ENCODE data around the gene FERMT3. TPM values are rescaled to one million over a fixed set of nuclear protein-coding genes. Genes with fewer than 3 reads are reported as not detected.
A peak's percentile ranks its signal among the peaks of the same experiment; 100 is the strongest.

The FERMT3 gene
- total and polyA plus RNA-seq, 9 donors = 2.2 to 19.7 (median 6.4) TPM

- 0 to 1% (median 0%) methylated on average over 15 to 58 of the region's 58 CpGs for WGBS, 3 donors
- peaks cover 9% of the 10 kb centered on the region for H3K4me1 ChIP-seq (ENCODE audit: insufficient read depth)
- H3K9me3 ChIP-seq = no peaks in the 10 kb centered on the region
- H3K36me3 ChIP-seq = no peaks in the 10 kb centered on the region
- peak overlapping the region; percentile 79 for H3K4me3 ChIP-seq
- peak overlapping the region; percentile 69 to 90 for H3K27ac ChIP-seq
- intact Hi-C loops (cut with DNase I) = loop anchor here in 3 of 4 donors (1.0 to 10.0 kb wide), 3 partner anchors 15 to 65 kb away; partner anchors contain the start of genes FERMT3 (in 2 of the 3), BAD (in 1 of the 3), FKBP2 (in 1 of the 3) and GPR137 (in 1 of the 3)
- TF ChIP-seq CTCF (IDR thresholded peaks at IDR 0.05) (peak in 1 of 3 donors; percentile 29), EP300 (IDR thresholded peaks at IDR 0.05) (peak; percentile 54), POLR2A (IDR thresholded peaks at IDR 0.05) (peak; percentile 15)
- no peaks in the 10 kb centered on the region for H3K27me3 ChIP-seq
- peak; percentile 97 to 99 (median 98) for DNase-seq
These were observed 63.2 kb downstream of the FERMT3 start for GRCh38 chr11:64269540-64270220.

Other genes starting within 250 kb of the FERMT3 start
- 100 to 1,000 TPM; 197 to 339 (median 222) TPM for gene COX8A, start 232.1 kb upstream of the FERMT3 start, total RNA-seq
- 100 to 1,000 TPM in 1 of 2 donors, 10 to 100 TPM in 1; 64.8 to 438 TPM for gene COX8A, start 232.1 kb upstream of the FERMT3 start, polyA plus RNA-seq
- gene OTUB1, start 220.3 kb upstream of the FERMT3 start, total RNA-seq = 10 to 100 TPM; 49.4 to 66.7 (median 50.7) TPM
- gene OTUB1, start 220.3 kb upstream of the FERMT3 start, polyA plus RNA-seq = 10 to 100 TPM; 34.7 to 55.1 TPM
- gene FLRT1, start 170.8 kb upstream of the FERMT3 start, total RNA-seq = 1 to 10 TPM in 1 of 7 donors, under 1 TPM in 6; 0.23 to 1.2 (median 0.45) TPM
- under 1 TPM; 0.13 to 0.17 TPM for gene FLRT1, start 170.8 kb upstream of the FERMT3 start, polyA plus RNA-seq
- 10 to 100 TPM; 24.9 to 50.2 (median 34.2) TPM for gene MACROD1, start 40.6 kb upstream of the FERMT3 start, total RNA-seq
- 10 to 100 TPM; 21.1 to 24.1 TPM for gene MACROD1, start 40.6 kb upstream of the FERMT3 start, polyA plus RNA-seq
- gene STIP1, start 20.6 kb upstream of the FERMT3 start, total RNA-seq = 100 to 1,000 TPM in 4 of 7 donors, 10 to 100 TPM in 3; 56.8 to 178 (median 111) TPM
- 100 to 1,000 TPM in 1 of 2 donors, 10 to 100 TPM in 1; 48.4 to 238 TPM for gene STIP1, start 20.6 kb upstream of the FERMT3 start, polyA plus RNA-seq
- gene TRPT1, start 19.5 kb downstream of the FERMT3 start, total RNA-seq = 10 to 100 TPM; 23.4 to 41.4 (median 32.6) TPM
- gene TRPT1, start 19.5 kb downstream of the FERMT3 start, polyA plus RNA-seq = 10 to 100 TPM; 16.6 to 37.4 TPM
- 10 to 100 TPM; 31.8 to 52.7 (median 42.2) TPM for gene NUDT22, start 19.6 kb downstream of the FERMT3 start, total RNA-seq
- gene NUDT22, start 19.6 kb downstream of the FERMT3 start, polyA plus RNA-seq = 10 to 100 TPM in 1 of 2 donors, 1 to 10 TPM in 1; 4.8 to 32.3 TPM
- gene DNAJC4, start 23.8 kb downstream of the FERMT3 start, total RNA-seq = 10 to 100 TPM; 25.0 to 62.2 (median 43.1) TPM
- gene DNAJC4, start 23.8 kb downstream of the FERMT3 start, polyA plus RNA-seq = 10 to 100 TPM; 28.8 to 69.1 TPM
- 100 to 1,000 TPM in 5 of 7 donors, 10 to 100 TPM in 2; 27.4 to 164 (median 125) TPM for gene VEGFB, start 27.9 kb downstream of the FERMT3 start, total RNA-seq
- 100 to 1,000 TPM in 1 of 2 donors, 10 to 100 TPM in 1; 81.9 to 124 TPM for gene VEGFB, start 27.9 kb downstream of the FERMT3 start, polyA plus RNA-seq
- gene FKBP2, start 34.4 kb downstream of the FERMT3 start, total RNA-seq = 10 to 100 TPM; 41.4 to 88.0 (median 49.5) TPM
- gene FKBP2, start 34.4 kb downstream of the FERMT3 start, polyA plus RNA-seq = 100 to 1,000 TPM in 1 of 2 donors, 10 to 100 TPM in 1; 25.1 to 132 TPM
- 10 to 100 TPM; 27.8 to 71.3 (median 60.3) TPM for gene PPP1R14B, start 40.2 kb downstream of the FERMT3 start, total RNA-seq
- gene PPP1R14B, start 40.2 kb downstream of the FERMT3 start, polyA plus RNA-seq = 10 to 100 TPM; 15.1 to 36.0 TPM
- gene PLCB3, start 44.8 kb downstream of the FERMT3 start, total RNA-seq = 10 to 100 TPM; 13.5 to 44.8 (median 29.9) TPM
- gene PLCB3, start 44.8 kb downstream of the FERMT3 start, polyA plus RNA-seq = 10 to 100 TPM in 1 of 2 donors, 1 to 10 TPM in 1; 5.3 to 16.9 TPM
- 100 to 1,000 TPM in 1 of 7 donors, 10 to 100 TPM in 6; 54.8 to 125 (median 63.6) TPM for gene BAD, start 77.9 kb downstream of the FERMT3 start, total RNA-seq
- 10 to 100 TPM in 1 of 2 donors, 1 to 10 TPM in 1; 3.4 to 81.9 TPM for gene BAD, start 77.9 kb downstream of the FERMT3 start, polyA plus RNA-seq
- gene GPR137, start 79.1 kb downstream of the FERMT3 start, total RNA-seq = 10 to 100 TPM in 6 of 7 donors, 1 to 10 TPM in 1; 9.1 to 30.9 (median 23.8) TPM
- 10 to 100 TPM in 1 of 2 donors, 1 to 10 TPM in 1; 3.1 to 23.2 TPM for gene GPR137, start 79.1 kb downstream of the FERMT3 start, polyA plus RNA-seq
- not detected for gene KCNK4, start 84.6 kb downstream of the FERMT3 start, total RNA-seq
- gene KCNK4, start 84.6 kb downstream of the FERMT3 start, polyA plus RNA-seq = not detected
- not detected for gene CATSPERZ, start 93.6 kb downstream of the FERMT3 start, total RNA-seq
- gene CATSPERZ, start 93.6 kb downstream of the FERMT3 start, polyA plus RNA-seq = not detected
- gene ESRRA, start 98.8 kb downstream of the FERMT3 start, total RNA-seq = 10 to 100 TPM in 6 of 7 donors, 1 to 10 TPM in 1; 9.2 to 17.4 (median 15.7) TPM
- gene ESRRA, start 98.8 kb downstream of the FERMT3 start, polyA plus RNA-seq = 10 to 100 TPM in 1 of 2 donors, 1 to 10 TPM in 1; 2.3 to 11.9 TPM
- gene TRMT112, start 110.8 kb downstream of the FERMT3 start, total RNA-seq = 100 to 1,000 TPM; 207 to 432 (median 275) TPM
- 100 to 1,000 TPM; 272 to 383 TPM for gene TRMT112, start 110.8 kb downstream of the FERMT3 start, polyA plus RNA-seq
- gene PRDX5, start 111.4 kb downstream of the FERMT3 start, total RNA-seq = 100 to 1,000 TPM; 160 to 400 (median 192) TPM
- gene PRDX5, start 111.4 kb downstream of the FERMT3 start, polyA plus RNA-seq = 100 to 1,000 TPM; 272 to 334 TPM
- 1 to 10 TPM; 3.4 to 7.5 (median 3.5) TPM for gene CCDC88B, start 133.5 kb downstream of the FERMT3 start, total RNA-seq
- 1 to 10 TPM in 1 of 2 donors, under 1 TPM in 1; 0.95 to 3.6 TPM for gene CCDC88B, start 133.5 kb downstream of the FERMT3 start, polyA plus RNA-seq
- gene RPS6KA4, start 152.4 kb downstream of the FERMT3 start, total RNA-seq = 10 to 100 TPM in 6 of 7 donors, 1 to 10 TPM in 1; 7.3 to 31.4 (median 16.9) TPM
- gene RPS6KA4, start 152.4 kb downstream of the FERMT3 start, polyA plus RNA-seq = 10 to 100 TPM in 1 of 2 donors, 1 to 10 TPM in 1; 4.0 to 12.1 TPM